HG02763 (cell line): ENCODE measurements around the gene REEP6.
"Not testable (repeated sequence)": the region's sequence is repeated elsewhere in the genome, so short reads cannot be mapped to it uniquely, and the experiment has no call there.

Source experiments
- ATAC-seq: cut with Tn5 transposase; IDR thresholded peaks from one replicate; pipeline ENCODE4 v1.9.1; 2021; ENCODE audit warnings: mild to moderate bottlenecking, moderate library complexity; ENCODE audit not compliant: unreplicated experiment

Gene REEP6

DNA sequence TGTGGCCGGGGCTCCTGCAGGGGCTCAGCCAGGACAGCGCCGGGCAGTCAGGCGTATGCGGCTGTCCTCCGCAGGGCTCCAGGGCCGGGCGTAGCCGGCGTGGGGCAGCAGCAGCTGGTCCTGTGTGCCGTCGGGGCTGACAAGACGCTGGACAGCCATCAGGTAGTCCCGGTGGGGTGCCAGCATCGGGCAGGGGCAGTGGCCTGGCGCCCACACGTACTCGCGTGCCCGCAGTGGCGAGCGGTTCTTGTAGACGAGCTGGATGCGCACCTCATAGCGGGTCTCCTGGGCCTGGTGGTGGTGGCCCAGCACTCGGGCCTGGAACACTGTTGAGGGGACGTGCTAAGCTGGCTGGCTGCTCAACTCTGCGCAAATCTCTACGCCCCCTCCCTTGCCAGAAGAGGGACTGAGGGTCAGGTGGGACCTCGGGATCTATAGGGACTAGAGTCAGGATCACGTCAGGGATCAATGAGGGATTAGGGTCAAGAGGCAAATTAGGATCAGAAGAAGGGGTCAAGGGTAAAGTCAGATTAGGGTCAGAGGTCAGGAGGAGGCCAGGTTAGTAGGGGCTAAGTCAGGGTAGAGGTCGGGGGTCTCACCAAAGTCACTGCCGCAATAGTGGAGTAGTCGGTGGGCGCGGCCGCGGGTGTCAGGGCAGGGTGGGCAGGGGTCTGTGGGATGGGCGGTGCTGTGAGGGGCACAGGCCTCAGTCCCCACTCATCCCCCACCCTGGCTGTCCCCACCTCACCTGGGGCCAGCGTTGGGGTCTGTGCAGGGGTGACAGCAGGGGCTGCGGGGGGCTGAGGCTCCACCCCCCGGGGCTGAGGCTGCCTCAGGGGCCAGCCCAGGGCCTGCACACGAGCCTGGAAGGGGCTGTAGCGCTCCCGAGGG is 15.3 kb downstream of the REEP6 start:
- no peak for ATAC-seq

GRCh38 chr19:1507192-1507660 is 16.2 kb downstream of the REEP6 start:
- no peak for ATAC-seq

DNA sequence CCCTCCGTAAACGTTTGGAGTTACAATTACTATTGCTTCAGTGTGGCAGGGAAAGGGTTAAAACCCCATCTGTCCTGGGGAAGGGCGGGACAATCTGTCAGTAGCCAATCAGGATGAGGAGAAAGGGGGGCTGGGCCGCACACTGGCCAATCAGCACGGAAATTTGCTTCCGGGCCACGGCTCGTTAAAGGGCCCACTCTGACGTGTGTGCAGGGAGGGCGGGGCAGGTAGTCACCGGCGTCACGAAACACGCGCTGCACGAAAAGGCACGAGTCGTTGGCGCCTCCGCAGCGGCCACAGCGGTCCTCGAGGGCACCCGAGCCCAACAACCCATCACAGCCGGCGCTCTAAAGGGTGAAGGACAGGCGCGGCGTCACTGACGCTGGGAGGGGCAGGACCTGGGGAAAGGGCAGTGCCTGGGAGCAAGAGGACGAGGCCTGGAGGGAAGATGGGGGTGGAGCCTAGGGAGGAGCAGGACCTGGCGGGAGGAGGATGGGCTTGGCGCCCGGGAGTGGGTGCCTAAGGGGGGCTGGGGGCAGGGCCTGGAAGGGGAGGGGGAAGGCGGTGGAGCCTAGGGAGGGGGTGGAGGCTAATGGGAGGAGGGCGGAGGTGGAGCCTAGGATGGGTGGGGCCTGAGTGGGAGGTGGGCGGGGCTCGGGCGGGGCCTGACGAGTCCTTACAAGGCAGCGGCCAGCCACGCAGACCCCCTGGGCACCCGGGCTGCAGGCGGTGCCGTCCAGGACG is 17.0 kb downstream of the REEP6 start:
- ATAC-seq, result no peak

DNA sequence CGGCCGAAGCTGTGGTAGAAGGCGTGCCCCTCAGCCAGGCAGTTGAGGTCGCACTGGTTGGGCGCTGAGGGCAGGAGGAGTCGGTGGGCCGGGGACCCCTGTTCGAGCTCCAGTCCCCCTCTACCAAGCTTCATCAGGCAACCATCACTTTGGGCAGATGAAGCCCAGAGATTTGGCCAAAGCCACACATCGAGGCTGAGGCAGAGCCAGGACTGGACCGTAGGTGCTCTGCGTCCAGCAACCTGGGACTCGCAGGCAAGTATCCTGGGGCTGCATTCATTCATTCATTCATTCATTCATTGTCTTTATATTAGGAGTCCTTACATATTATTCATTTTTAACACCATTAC is 17.5 kb downstream of the REEP6 start:
- no peak for ATAC-seq

DNA sequence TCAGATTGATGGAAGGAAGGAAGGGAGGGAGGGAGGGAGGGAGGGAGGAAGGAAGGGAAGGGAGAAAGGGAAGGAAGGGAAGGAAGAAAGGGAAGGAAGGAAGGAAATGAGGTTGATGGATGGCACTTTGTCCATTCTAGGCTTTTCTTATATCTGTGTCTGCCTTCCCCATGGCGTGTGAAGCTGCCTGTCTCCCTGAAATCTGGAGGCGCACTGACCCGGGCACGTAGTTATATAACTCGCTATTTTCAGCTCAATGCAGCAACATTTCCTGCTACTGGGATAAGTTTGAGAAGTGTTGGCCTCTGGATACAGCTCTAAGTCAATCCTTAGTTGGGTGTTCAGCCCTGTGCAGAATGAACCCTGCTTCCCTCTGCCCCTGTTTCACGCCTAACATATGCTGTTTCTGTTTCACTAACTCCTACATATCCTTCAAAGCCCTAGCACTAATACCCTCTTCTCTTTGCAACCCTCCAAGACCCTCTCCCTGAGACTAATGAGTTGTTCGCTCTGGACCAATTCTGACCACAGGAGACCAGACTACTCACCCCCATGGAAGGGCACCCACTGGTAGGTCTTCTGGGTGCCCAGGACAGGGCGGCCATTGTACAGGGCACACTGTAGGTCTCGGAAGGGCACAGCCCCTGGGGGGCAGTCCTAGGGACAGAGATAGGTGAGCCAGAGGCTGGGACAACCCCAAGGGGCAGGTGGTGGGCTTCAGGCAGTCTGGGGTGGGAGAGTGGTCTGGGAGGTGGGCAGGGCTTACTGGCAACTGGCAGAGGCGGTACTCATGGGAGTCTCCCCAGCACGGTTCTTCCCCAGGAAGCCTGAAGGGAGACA is 18.8 kb downstream of the REEP6 start:
- ATAC-seq, result no peak

DNA sequence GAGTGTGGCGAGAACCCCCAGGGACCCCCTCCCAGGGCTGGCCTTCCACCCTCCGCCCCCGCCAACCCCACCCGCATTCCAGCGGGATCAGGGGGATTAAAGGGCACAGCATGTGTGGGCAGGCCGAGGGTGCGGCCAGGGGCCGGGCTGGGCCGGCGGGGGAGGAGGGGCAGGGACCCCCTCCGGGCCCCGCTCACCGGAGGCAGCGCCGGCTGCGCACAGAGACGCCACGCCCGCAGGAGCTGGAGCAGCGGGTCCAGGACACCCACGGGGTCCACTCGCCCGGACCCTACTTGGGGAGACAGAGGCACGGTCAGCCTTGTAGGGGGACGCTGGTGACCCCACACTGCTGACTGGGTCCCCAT is 19.4 kb downstream of the REEP6 start:
- ATAC-seq, result no peak

DNA sequence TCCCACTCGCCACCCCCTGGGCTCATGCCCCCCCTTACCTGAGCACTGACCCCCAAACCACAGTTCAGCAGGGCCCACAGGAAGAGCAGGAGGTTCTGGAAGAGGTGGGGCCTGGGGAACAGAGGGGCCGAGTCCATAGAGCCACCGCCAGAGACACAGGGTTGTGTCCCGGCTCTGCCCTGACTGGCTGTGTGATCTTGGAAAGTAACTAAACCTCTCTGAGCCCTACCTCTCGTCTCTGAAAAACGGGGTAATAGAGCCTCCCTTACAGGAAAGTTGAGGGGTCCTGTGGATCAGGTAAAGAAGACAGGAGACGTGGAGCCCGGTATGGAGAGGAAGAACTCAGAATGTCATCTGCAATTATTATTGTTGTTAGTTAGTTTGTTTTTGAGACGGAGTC is 19.8 kb downstream of the REEP6 start:
- no peak for ATAC-seq

DNA sequence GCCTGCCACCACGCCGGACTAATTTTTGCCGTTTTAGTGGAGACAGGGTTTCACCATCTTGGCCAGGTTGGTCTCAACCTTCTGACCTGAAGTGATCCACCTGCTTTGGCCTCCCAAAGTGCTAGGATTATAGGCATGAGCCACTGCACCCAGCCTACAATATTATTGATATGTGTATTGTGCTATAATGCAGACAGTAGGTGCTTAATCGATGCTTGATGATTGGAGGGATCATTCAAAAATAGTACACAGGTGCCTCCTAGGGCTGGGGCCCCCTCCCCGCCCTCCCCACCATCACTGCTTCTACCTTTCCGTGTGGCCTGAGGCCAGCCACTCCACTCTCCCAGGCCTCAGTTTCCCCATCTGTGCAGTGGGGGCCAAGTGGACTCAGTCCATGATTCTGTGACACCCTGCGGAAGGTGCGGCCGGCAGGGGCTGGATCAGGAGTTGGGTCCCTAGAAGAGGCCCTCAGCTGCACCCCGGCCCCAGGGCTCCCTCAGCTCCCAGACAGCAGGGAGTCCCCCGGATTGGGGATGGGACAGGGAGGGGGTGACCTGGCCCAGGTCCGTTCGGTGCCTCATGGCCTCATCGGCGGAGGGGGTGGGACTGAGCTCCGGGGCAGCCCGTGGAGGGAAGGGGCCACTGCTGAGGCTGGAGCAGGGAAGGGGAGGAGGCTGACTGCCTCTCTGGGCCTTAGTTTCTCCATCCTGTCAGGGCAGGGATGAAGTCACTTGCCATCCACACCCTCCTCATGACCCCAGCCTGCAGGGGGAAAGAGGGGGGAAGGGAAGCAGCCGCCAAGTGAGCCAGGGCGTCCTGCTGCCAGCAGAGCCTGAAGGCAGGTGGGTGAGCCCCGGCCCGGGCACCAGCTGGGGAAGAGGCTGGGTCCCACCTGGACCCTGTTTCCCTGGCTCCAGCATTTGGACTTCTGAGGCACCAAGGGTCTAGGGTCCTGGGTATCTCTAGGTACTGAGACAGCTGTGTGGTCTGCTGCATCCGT is 20.6 kb downstream of the REEP6 start:
- ATAC-seq, result no peak

- no peak for ATAC-seq
Observed at GRCh38 chr19:1512671-1513498, 21.9 kb downstream of the REEP6 start, which contains the start of gene ADAMTSL5. ADAMTSL5 (minus strand) TSS chr19:1513019; CDS start chr19:1510943, 2,076 bp downstream.

DNA sequence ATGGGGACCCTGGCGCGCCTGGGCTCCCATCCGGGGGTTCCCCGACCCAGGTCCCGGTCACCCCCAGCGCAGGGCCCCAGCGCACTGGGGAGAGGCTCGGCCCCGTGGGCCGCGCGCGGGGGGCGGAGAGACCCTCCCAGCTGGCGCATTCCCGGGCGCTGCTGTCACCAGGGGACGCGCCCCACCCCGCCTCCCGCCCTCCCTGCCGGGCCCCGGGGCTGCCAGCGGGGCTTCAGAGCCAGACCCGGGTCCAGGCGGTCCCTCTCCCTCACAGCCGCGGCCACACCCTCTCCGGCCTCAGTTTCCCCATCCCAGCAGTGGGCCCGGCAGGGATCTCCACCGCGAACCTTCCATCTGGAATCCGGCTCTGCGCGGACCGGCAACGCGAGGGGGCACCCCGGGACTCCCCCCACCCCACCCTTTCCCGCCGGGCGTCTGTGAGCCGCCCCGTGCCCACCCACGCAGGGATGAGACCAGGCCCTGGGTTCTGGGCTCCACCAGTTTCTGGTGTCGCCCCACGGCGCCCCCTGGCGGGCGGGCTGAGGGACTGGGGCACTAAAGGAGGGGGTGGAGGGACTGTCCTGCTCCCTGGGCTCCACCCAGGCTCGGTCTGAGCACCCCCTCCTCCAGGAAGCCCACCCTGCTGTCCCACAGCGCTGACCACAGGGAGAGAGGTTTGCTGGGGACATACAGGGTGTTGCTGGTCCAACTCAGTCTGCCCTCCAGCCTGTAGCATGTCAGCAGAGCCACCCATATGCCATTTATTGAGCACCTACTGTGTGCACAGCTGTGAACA is 22.7 kb downstream of the REEP6 start:
- no peak for ATAC-seq

GRCh38 chr19:1514295-1514661 is 23.3 kb downstream of the REEP6 start:
- no peak for ATAC-seq

- ATAC-seq, result no peak
Observed at GRCh38 chr19:1514986-1515721, 24.2 kb downstream of the REEP6 start.

DNA sequence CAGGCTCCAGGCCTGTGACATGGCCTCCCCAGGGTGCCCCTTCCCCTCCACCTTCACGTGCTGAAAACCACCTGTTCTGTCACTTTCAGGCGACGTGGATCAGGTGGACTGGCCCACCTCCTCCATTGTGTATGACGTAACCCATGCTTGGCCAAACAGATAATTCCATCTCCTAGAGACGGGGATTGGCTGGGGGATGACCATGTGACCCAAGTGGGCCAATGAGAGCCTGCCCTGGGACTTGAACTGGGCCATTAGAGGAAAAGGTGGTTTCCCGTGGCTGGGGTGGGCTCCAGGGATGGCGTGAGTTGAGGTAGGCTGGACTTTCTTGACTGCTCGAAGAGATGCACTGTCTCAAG is 25.4 kb downstream of the REEP6 start:
- no peak for ATAC-seq

- ATAC-seq, result no peak
Observed at GRCh38 chr19:1518471-1518870, 27.5 kb downstream of the REEP6 start.

DNA sequence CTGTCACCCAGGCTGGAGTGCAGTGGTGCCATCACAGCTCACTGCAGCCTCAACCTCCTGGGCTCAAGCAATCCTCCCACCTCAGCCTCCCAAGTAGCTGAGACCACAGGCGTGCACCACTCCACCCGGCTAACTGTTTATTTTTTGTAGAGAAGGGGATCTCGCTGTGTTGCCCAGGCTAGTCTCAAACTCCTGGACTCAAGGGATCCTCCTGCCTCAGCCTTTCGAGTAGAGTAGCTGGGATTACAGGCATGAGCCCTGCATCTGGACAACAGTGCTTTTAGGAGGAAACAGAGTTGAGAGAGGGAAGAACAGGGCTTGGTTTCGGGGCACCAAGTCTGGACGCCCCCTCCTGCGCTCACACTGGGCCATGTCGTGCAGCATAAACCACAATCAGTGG is 28.8 kb downstream of the REEP6 start:
- not testable (repeated sequence) for ATAC-seq

- ATAC-seq, result no peak
Observed at GRCh38 chr19:1520203-1520780, 29.3 kb downstream of the REEP6 start.

DNA sequence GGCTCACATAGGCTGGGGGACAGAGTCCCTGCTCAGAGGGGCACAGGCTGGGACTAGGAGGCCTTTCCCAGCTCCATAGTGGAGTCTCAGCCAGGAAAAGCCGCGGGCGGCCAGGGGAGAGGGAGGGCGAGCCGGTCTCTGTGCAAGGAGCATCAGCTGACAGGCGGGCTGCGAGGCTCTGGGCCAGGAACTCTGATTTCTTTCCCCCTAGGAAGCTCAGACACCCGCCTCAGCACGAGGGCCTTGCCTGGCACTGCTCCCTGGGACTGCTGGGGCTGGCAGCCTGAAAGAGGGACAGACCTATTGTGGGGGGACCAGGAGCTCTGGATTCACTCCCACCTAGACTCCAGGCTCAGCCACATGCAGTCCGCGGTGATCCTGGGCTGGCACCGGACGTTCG is 30.7 kb downstream of the REEP6 start:
- no peak for ATAC-seq
